Testis (tissue), 3 donors: Measurements from ENCODE around the gene TICRR. TPM values are rescaled to one million over a fixed set of nuclear protein-coding genes. Genes with fewer than 3 reads are reported as not detected.

Experiments
- DNase-seq: peaks from one replicate; pipeline ENCODE4 v3.0.0-alpha.2; 2019
- H3K27ac ChIP-seq, 2 donors: fragments of 200-600 bp; sonication (generic); one replicate each; pipeline ENCODE4 v1.5.1; 2019
- H3K27me3 ChIP-seq: fragments of 200-600 bp; sonication (generic); one replicate; pipeline ENCODE4 v1.5.1; 2019
- H3K36me3 ChIP-seq: fragments of 200-600 bp; sonication (generic); one replicate; pipeline ENCODE4 v1.5.1; 2017; ENCODE audit warnings: low read depth; ENCODE audit errors: missing control alignments
- H3K4me1 ChIP-seq: fragments of 200-600 bp; sonication (generic); one replicate; pipeline ENCODE4 v1.5.1; 2019
- H3K4me3 ChIP-seq, 2 donors: fragments of 200-600 bp; sonication (generic); one replicate each; pipeline ENCODE4 v1.5.1; 2017 to 2019
- H3K9me3 ChIP-seq: fragments of 200-600 bp; sonication (generic); one replicate; pipeline ENCODE4 v1.5.1; 2017
- CTCF ChIP-seq, 3 experiments: fragments of 450-650 bp in 2 of 3; fragments of 200-600 bp in 1 of 3; sonication (generic) in 1 of 3; IDR thresholded peaks; one replicate each; pipeline ENCODE4 v1.5.1; 2016 to 2019; ENCODE audit warnings: antibody characterized with exemption in 3 of 3, mild to moderate bottlenecking in 2 of 3, moderate library complexity in 1 of 3
- POLR2A ChIP-seq: fragments of 450-650 bp; IDR thresholded peaks from one replicate; pipeline ENCODE4 v1.6.1; 2017; ENCODE audit warnings: antibody characterized with exemption, mild to moderate bottlenecking, moderate library complexity
- WGBS, 2 donors: methylation state at CpG; one replicate each; pipeline ENCODE4 v1.1.5; 2018; 5-methylcytosine and 5-hydroxymethylcytosine counted together
- intact Hi-C: fragments of 100-400 bp; cut with DNase I; formaldehyde crosslinking; loops from one replicate; pipeline ENCODE4 v1.15.1; 2023; ENCODE audit warnings: low total_unique reads
- polyA plus RNA-seq: library from polyadenylated mRNA; stranded (reverse); fragments of 350-450 nt; fragmentation: Illumina TruSeq; extraction: RNeasy Lipid Tissue Mini Kit (QIAGEN cat#74804); gene quantifications from one replicate; pipeline ENCODE4 v1.2.3, GENCODE V29; 2014; ENCODE audit warnings: low read depth, low replicate concordance; ENCODE audit not compliant: insufficient read depth
- total RNA-seq, 2 donors: library from RNA; depleted of rRNA; stranded (reverse); fragments of >200 nt; gene quantifications; one replicate each; pipeline ENCODE4 v1.2.3, GENCODE V29; 2016

The TICRR gene
- total and polyA plus RNA-seq, 3 donors from 2014 or later = 3.0 to 8.4 (median 7.7) TPM

- Histone ChIP-seq H3K4me3 (no peak overlapping the region), H3K9me3 (no peaks in the 10 kb centered on the region), H3K27me3 (no peaks in the 10 kb centered on the region), H3K27ac (no peak overlapping the region), H3K4me1 (no peaks in the 10 kb centered on the region), H3K36me3 (no peaks in the 10 kb centered on the region)
- TF ChIP-seq POLR2A = no peak
- no peak for TF ChIP-seq CTCF (IDR thresholded peaks at IDR 0.05)
- WGBS, 2 donors = 89 to 96% methylated on average over 2 of the region's 2 CpGs
- no peak for DNase-seq
- intact Hi-C loops = no loop called here
Measured at GRCh38 chr15:89586651-89587050, 11.4 kb downstream of the TICRR start.

GRCh38 chr15:89587955-89588354, 12.7 kb downstream of the TICRR start:
- intact Hi-C loops = no loop called here
- 86 to 90% methylated on average over 4 of the region's 4 CpGs for WGBS, 2 donors
- no peak overlapping the region for H3K4me3 ChIP-seq

GRCh38 chr15:89591834-89592233, 16.6 kb downstream of the TICRR start:
- intact Hi-C loops = no loop called here
- DNase-seq = no peak
- no peaks in the 10 kb centered on the region for H3K4me1 ChIP-seq
- no peaks in the 10 kb centered on the region for H3K27me3 ChIP-seq
- H3K27ac ChIP-seq = no peak overlapping the region
- no peak overlapping the region for H3K4me3 ChIP-seq
- H3K36me3 ChIP-seq = no peaks in the 10 kb centered on the region
- WGBS, 2 donors = 80 to 86% methylated on average over 5 of the region's 5 CpGs
- H3K9me3 ChIP-seq = no peaks in the 10 kb centered on the region
- TF ChIP-seq CTCF (IDR thresholded peaks at IDR 0.05) (no peak), POLR2A (no peak)

More at GRCh38 chr15:89587955-89588354, 12.7 kb downstream of the TICRR start:
- Histone ChIP-seq H3K27ac (no peak overlapping the region), H3K36me3 (no peaks in the 10 kb centered on the region), H3K4me1 (no peaks in the 10 kb centered on the region), H3K27me3 (no peaks in the 10 kb centered on the region), H3K9me3 (no peaks in the 10 kb centered on the region)
- TF ChIP-seq CTCF (IDR thresholded peaks at IDR 0.05) (no peak), POLR2A (no peak)
- DNase-seq = no peak

- intact Hi-C loops = no loop called here
- no peak overlapping the region for H3K27ac ChIP-seq
- no peaks in the 10 kb centered on the region for H3K4me1 ChIP-seq
- 95 to 96% methylated on average over 4 of the region's 4 CpGs for WGBS, 2 donors
- no peak overlapping the region for H3K4me3 ChIP-seq
- H3K36me3 ChIP-seq = no peaks in the 10 kb centered on the region
- no peaks in the 10 kb centered on the region for H3K9me3 ChIP-seq
- H3K27me3 ChIP-seq = no peaks in the 10 kb centered on the region
- DNase-seq = no peak
- TF ChIP-seq CTCF (IDR thresholded peaks at IDR 0.05) (no peak), POLR2A (no peak)
Measured at GRCh38 chr15:89593018-89593417, 17.7 kb downstream of the TICRR start.

- Histone ChIP-seq H3K4me1 (no peaks in the 10 kb centered on the region), H3K4me3 (no peak overlapping the region), H3K36me3 (no peaks in the 10 kb centered on the region), H3K9me3 (no peaks in the 10 kb centered on the region), H3K27me3 (no peaks in the 10 kb centered on the region), H3K27ac (no peak overlapping the region)
- no peak for TF ChIP-seq CTCF (IDR thresholded peaks at IDR 0.05)
- no peak for TF ChIP-seq POLR2A
- DNase-seq = no peak
- intact Hi-C loops = no loop called here
- WGBS, 2 donors = 84 to 95% methylated on average over 4 of the region's 4 CpGs
Measured at GRCh38 chr15:89599021-89599420, 23.8 kb downstream of the TICRR start.
